SK-N-MC (cell line): ENCODE measurements around the gene TBC1D2B.

Experiments used
- EZH2 ChIP-seq: fragments of 200-600 bp; sonication (generic); IDR thresholded peaks from one replicate; pipeline ENCODE4 v1.6.1; 2017; ENCODE audit warnings: antibody characterized with exemption
- POLR2AphosphoS5 ChIP-seq: IDR thresholded peaks from 2 replicates; pipeline ENCODE4 v1.6.1; 2012; ENCODE audit warnings: mild to moderate bottlenecking, low read depth, low read length, borderline replicate concordance

- TF ChIP-seq POLR2AphosphoS5 (peak; percentile 49; the same call in 1 of the 2 replicates), EZH2 (no peak)
Observed at GRCh38 chr15:78044407-78045155, 32.9 kb downstream of the TBC1D2B start.
